ENCODE results near the gene EVC. TPM values are rescaled to one million over a fixed set of nuclear protein-coding genes. Genes with fewer than 3 reads are reported as not detected.
A peak's percentile ranks its signal among the peaks of the same experiment; 100 is the strongest.

EVC gene
- total and polyA plus RNA-seq, 2 of the 8 experiments (the other 6 are each of a cell fraction or from before 2014, with no cell fraction given) = 2.6 to 9.8 TPM

- H3K14ac ChIP-seq (ENCODE audit: insufficient read length) = no peak overlapping the region
- no peak overlapping the region for H4K5ac ChIP-seq (ENCODE audit: insufficient read length, low read depth, low read length)
- no peak overlapping the region for H2BK12ac ChIP-seq (ENCODE audit: low read depth, low read length)
- H3K4me2 ChIP-seq (ENCODE audit: insufficient read depth in 1 of 2, low read depth in 2 of 2, low read length in 2 of 2) = no peak overlapping the region
- no peak overlapping the region for H2BK20ac ChIP-seq (ENCODE audit: low read length)
- H3K23ac ChIP-seq (ENCODE audit: insufficient read length) = no peak overlapping the region
- peaks cover 0 to 3% (median 2%) of the 10 kb centered on the region in 4 experiments; a peak in 4 of 8 replicates for H3K36me3 ChIP-seq (ENCODE audit: control insufficient read depth in 2 of 4, insufficient read depth in 4 of 4, low read length in 3 of 4)
- no peak overlapping the region for H3K18ac ChIP-seq (ENCODE audit: extremely low read depth, low read length)
- peaks cover 0 to 2% of the 10 kb centered on the region in 2 experiments for H4K20me1 ChIP-seq (replicated peaks in 1 of 2; ENCODE audit: control insufficient read depth in 1 of 2, insufficient read depth in 2 of 2, low read length in 2 of 2)
- no peak overlapping the region for H4K8ac ChIP-seq (ENCODE audit: extremely low read depth, insufficient read depth, low read length)
- ChIA-PET CTCF (ENCODE audit: partially characterized antibody) (interaction anchor here (0.7 to 1.8 kb wide), 4 partner anchors 19 to 333 kb away, joined by 3 to 4 read pairs (median 4); no protein-coding TSS in a partner anchor), POLR2A (ENCODE audit: partially characterized antibody) (interaction anchor here (0.7 to 2.3 kb wide), 2 partner anchors 11 to 95 kb away, joined by 3 to 6 read pairs; no protein-coding TSS in a partner anchor)
- no peak for TF ChIP-seq NANOG (IDR thresholded peaks at IDR 0.05; ENCODE audit: insufficient read depth, low read depth, low read length, poor library complexity, severe bottlenecking)
- TF ChIP-seq KDM1A (IDR thresholded peaks at IDR 0.05; ENCODE audit: borderline replicate concordance, low read length) = peak; percentile 69
- TF ChIP-seq BCL11A (IDR thresholded peaks at IDR 0.05; ENCODE audit: low read depth in 2 of 2, low read length in 2 of 2) = no peak
- TF ChIP-seq CREB1 (IDR thresholded peaks at IDR 0.05) = no peak
- H3K79me1 ChIP-seq (ENCODE audit: low read depth, low read length) = no peaks in the 10 kb centered on the region
- H3K79me2 ChIP-seq (ENCODE audit: control insufficient read depth in 1 of 2, insufficient read depth in 2 of 2, low read length in 2 of 2) = no peaks in the 10 kb centered on the region
- H3K56ac ChIP-seq (replicated peaks; ENCODE audit: insufficient read length, low read depth, low read length) = no peak overlapping the region
- no peak for FAIRE-seq
- no peak overlapping the region for H3K9ac ChIP-seq (replicated peaks in 1 of 4; ENCODE audit: extremely low read depth in 1 of 4, low read depth in 3 of 4, low read length in 3 of 4)
- 90% methylated on average over 13 of the region's 13 CpGs; no CpG with 5 or more reads in 1 of the 2 experiments for WGBS, 2 experiments (ENCODE audit: extremely low coverage in 1 of 2, insufficient coverage in 1 of 2, insufficient read length in 1 of 2, insufficient replicate concordance in 2 of 2, low coverage in 1 of 2, low lambda C conversion rate in 2 of 2, missing lambda C conversion rate in 1 of 2)
- H3K4me3 ChIP-seq (ENCODE audit: extremely low read depth in 1 of 4, insufficient read depth in 2 of 4, low read depth in 3 of 4, low read length in 4 of 4) = no peak overlapping the region
- no peaks in the 10 kb centered on the region; a peak in 1 of 4 replicates for H3K9me3 ChIP-seq (ENCODE audit: insufficient read depth in 2 of 2, low read depth in 1 of 2, low read length in 1 of 2)
- DNase-seq (ENCODE audit: low read depth in 1 of 2, low spot score in 2 of 2) = no peak
- H2AFZ ChIP-seq (ENCODE audit: low read length) = no peak overlapping the region
- no peak overlapping the region for H2BK15ac ChIP-seq (ENCODE audit: low read length)
- no peak overlapping the region for H4K91ac ChIP-seq (replicated peaks; ENCODE audit: insufficient read length, low read length)
- no peaks in the 10 kb centered on the region for H3K23me2 ChIP-seq (ENCODE audit: low read depth, low read length)
- no peaks in the 10 kb centered on the region for H3K4me1 ChIP-seq (replicated peaks in 1 of 4; ENCODE audit: control insufficient read depth in 3 of 4, insufficient read depth in 4 of 4, low read length in 3 of 4)
- no peak overlapping the region for H2AK5ac ChIP-seq (ENCODE audit: low read depth, low read length)
- no peaks in the 10 kb centered on the region for H3K27me3 ChIP-seq (replicated peaks in 1 of 4; ENCODE audit: control insufficient read depth in 3 of 4, extremely low read depth in 1 of 4, insufficient read depth in 3 of 4, low read length in 3 of 4)
- H2BK120ac ChIP-seq (replicated peaks; ENCODE audit: low read depth, low read length) = no peak overlapping the region
- H3K4ac ChIP-seq (replicated peaks; ENCODE audit: insufficient read length, low read depth, low read length) = no peak overlapping the region
- H3K27ac ChIP-seq (ENCODE audit: low read depth, low read length) = no peak overlapping the region
- no peak overlapping the region for H2BK5ac ChIP-seq (ENCODE audit: low read depth, low read length)
Observed at GRCh38 chr4:5793514-5793913, 82.5 kb downstream of the EVC start.

All from H1 (cell line).